Tibial artery (tissue), 4 donors: Measurements from ENCODE around the gene DMWD.
A peak's percentile ranks its signal among the peaks of the same experiment; 100 is the strongest.

Experiments used
- DNase-seq, 2 donors: peaks; one replicate each; pipeline ENCODE4 v3.0.0-alpha.2; 2019
- H3K27ac ChIP-seq, 2 donors: fragments of 200-600 bp; sonication (generic) in 1 of 2; 1 replicate in 1 of 2; 2 replicates in 1 of 2; pipeline ENCODE4 v1.5.1; 2018 to 2019; ENCODE audit warnings: mild to moderate bottlenecking in 1 of 2
- H3K27me3 ChIP-seq, 2 donors: fragments of 200-600 bp; sonication (generic) in 1 of 2; one replicate each; pipeline versions ENCODE4 v1.5.1 to v1.6.0; 2016 to 2019
- H3K36me3 ChIP-seq, 3 donors: fragments of 200-600 bp; sonication (generic) in 2 of 3; one replicate each; pipeline ENCODE4 v1.5.1; 2016 to 2019; ENCODE audit warnings: mild to moderate bottlenecking in 2 of 3
- H3K4me1 ChIP-seq, 4 donors: fragments of 200-600 bp; sonication (generic) in 2 of 4; 1 replicate in 3 of 4; 2 replicates in 1 of 4; pipeline ENCODE4 v1.5.1; 2016 to 2019
- H3K4me3 ChIP-seq, 2 donors: fragments of 200-600 bp; sonication (generic) in 1 of 2; 1 replicate in 1 of 2; 2 replicates in 1 of 2; pipeline ENCODE4 v1.5.1; 2018 to 2019; ENCODE audit warnings: mild to moderate bottlenecking in 2 of 2
- H3K9me3 ChIP-seq, 3 donors: fragments of 200-600 bp; sonication (generic) in 1 of 3; one replicate each; pipeline ENCODE4 v1.5.1; 2016 to 2019
- intact Hi-C: fragments of 100-400 bp; cut with DNase I; formaldehyde crosslinking; loops from one replicate; pipeline ENCODE4 v1.15.0; 2023; ENCODE audit warnings: low total_unique reads
- TF ChIP-seq, protein P1 (sequence below), 2 experiments: fragments of 200-600 bp in 1 of 2; fragments of 450-650 bp in 1 of 2; IDR thresholded peaks; one replicate each; pipeline ENCODE4 v1.5.1; 2017 to 2019; ENCODE audit warnings: antibody characterized with exemption in 2 of 2, mild to moderate bottlenecking in 1 of 2, moderate library complexity in 1 of 2

Gene DMWD

DNA sequence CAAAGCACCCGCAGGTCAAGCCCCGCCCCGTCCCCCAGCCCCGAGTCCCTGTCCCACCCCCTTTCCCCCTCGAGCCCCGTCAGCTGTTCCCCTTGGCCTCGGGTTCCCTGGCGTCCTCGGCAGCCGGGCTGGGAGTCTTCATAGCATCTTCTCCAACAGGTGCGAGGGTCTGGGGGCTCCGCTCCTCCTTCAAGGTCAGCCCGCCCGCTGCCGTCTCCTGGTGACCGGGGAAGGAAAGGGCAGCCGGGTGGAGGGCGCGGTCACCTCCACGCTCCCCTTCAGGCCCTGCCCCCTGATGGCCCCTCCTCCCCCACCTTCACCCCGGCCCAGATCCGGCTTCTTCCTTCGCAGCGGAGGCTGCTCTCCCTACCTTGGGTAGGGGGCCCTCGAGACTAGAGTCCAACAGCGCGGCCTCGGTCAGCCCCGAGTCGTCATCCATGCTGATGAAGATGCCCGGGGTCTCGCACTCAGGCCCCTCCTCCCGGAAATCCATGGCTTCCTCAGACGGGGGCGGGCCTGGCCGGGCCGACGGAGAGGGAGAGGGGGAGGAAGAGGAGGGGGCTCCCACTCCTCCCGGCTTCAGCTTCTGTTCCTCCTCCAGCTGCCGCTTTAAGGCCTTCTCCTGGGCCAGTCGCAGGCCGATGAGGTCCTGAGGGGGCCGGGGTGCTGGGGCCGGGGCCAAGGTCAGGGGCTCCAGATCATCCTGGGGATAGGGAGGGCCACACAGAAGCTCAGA lies 23.0 kb upstream of the DMWD start:
- no peak for DNase-seq
- no peak overlapping the region for H3K27ac ChIP-seq
- peaks cover 0 to 25% (median 7%) of the 10 kb centered on the region in 4 donors for H3K4me1 ChIP-seq
- TF ChIP-seq, protein P1, sequence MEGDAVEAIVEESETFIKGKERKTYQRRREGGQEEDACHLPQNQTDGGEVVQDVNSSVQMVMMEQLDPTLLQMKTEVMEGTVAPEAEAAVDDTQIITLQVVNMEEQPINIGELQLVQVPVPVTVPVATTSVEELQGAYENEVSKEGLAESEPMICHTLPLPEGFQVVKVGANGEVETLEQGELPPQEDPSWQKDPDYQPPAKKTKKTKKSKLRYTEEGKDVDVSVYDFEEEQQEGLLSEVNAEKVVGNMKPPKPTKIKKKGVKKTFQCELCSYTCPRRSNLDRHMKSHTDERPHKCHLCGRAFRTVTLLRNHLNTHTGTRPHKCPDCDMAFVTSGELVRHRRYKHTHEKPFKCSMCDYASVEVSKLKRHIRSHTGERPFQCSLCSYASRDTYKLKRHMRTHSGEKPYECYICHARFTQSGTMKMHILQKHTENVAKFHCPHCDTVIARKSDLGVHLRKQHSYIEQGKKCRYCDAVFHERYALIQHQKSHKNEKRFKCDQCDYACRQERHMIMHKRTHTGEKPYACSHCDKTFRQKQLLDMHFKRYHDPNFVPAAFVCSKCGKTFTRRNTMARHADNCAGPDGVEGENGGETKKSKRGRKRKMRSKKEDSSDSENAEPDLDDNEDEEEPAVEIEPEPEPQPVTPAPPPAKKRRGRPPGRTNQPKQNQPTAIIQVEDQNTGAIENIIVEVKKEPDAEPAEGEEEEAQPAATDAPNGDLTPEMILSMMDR (IDR thresholded peaks at IDR 0.05), result no peak
- no peaks in the 10 kb centered on the region for H3K9me3 ChIP-seq
- peak overlapping the region in 1 of 2 donors; percentile 24 for H3K4me3 ChIP-seq
- peaks cover 0 to 5% of the 10 kb centered on the region in 2 donors for H3K27me3 ChIP-seq
- H3K36me3 ChIP-seq, result peaks cover 10 to 34% (median 24%) of the 10 kb centered on the region in 3 donors
- intact Hi-C loops, result loop anchor here (5.0 kb wide), 1 partner anchor 67 kb away; no protein-coding TSS in a partner anchor

GRCh38 chr19:45814851-45815480 lies 22.3 kb upstream of the DMWD start, which contains the start of gene RSPH6A:
Gene RSPH6A, minus strand, starts transcription at chr19:45815308. Its CDS starts 132 bp downstream, at chr19:45815176.
- Histone ChIP-seq H3K27ac (no peak within 1 kb of the TSS), H3K4me3 (peak within 1 kb of the TSS in 1 of 2 donors; percentile 24), H3K9me3 (no peaks in the 10 kb centered on the region), H3K27me3 (peaks cover 0 to 5% of the 10 kb centered on the region in 2 donors), H3K36me3 (peaks cover 4 to 27% (median 17%) of the 10 kb centered on the region in 3 donors), H3K4me1 (peaks cover 0 to 25% (median 7%) of the 10 kb centered on the region in 4 donors)
- DNase-seq, result no peak
- intact Hi-C loops, result loop anchor here (5.0 kb wide), 1 partner anchor 67 kb away; no protein-coding TSS in a partner anchor
- TF ChIP-seq, protein P1 (IDR thresholded peaks at IDR 0.05), result no peak

DNA sequence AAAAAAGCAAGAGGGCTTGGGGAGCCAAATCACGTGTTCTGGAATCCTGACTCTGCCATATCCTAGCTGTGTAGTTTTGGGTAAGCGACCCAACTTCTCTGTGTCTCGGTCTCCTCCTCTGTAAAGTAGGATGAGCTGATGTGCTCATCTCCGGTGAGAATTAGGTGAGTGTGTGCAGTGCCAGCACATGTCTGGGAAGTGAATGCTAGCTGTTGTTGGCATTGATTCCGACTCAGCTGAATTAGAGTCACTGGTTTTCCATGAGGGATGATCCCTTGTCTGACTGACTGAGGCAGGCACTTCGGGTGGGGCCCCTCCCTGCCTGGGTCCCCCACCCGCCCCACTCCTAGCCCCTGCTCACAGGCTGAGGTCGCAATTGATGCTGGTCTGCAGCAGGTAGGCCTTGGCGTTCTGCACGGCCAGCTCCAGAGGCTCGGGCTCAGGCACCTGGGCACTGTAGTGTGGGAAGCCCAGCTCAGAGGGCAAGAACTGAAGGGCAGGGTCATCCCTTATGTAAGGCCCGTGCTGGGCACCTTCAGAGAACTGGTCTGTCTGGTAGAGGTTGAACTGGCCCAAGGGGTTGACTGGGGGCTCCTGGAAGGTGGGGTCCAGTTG lies 21.6 kb upstream of the DMWD start:
- TF ChIP-seq, protein P1 (IDR thresholded peaks at IDR 0.05), result no peak
- Histone ChIP-seq H3K4me3 (no peak overlapping the region), H3K36me3 (peaks cover 0 to 20% (median 10%) of the 10 kb centered on the region in 3 donors), H3K9me3 (no peaks in the 10 kb centered on the region), H3K27me3 (peaks cover 0 to 5% of the 10 kb centered on the region in 2 donors), H3K4me1 (peaks cover 0 to 25% (median 10%) of the 10 kb centered on the region in 4 donors), H3K27ac (no peak overlapping the region)
- no peak for DNase-seq
- intact Hi-C loops, result no loop called here

DNA sequence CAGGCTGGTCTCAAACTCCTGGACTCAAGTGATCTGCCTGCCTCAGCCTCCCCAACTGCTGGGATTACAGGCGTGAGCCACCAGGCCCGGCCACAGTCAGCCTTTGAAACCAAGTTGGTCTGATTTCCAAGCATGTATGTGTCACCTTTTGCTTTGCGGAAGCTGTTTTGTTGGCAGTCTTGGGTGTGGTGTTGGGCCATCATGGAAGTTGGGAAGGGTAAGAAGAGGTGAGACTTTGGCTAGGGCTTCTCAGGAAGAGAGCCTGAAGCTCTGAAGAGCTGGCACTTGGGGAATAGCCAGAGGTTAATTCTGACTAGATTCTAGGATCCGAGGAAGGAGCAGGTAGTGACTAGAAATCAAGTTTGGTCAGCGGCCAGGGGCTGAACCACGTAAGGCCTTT lies 19.7 kb upstream of the DMWD start:
- TF ChIP-seq, protein P1 (IDR thresholded peaks at IDR 0.05), result no peak
- Histone ChIP-seq H3K4me1 (peaks cover 0 to 23% (median 10%) of the 10 kb centered on the region in 4 donors), H3K36me3 (peaks cover 0 to 11% (median 0%) of the 10 kb centered on the region in 3 donors), H3K4me3 (no peak overlapping the region), H3K27ac (no peak overlapping the region), H3K27me3 (peaks cover 0 to 5% of the 10 kb centered on the region in 2 donors), H3K9me3 (no peaks in the 10 kb centered on the region)
- no peak for DNase-seq
- intact Hi-C loops, result no loop called here

- no peak overlapping the region for H3K27ac ChIP-seq
- H3K4me3 ChIP-seq, result no peak overlapping the region
- H3K4me1 ChIP-seq, result peaks cover 0 to 5% (median 2%) of the 10 kb centered on the region in 4 donors
- H3K27me3 ChIP-seq, result no peaks in the 10 kb centered on the region
- intact Hi-C loops, result no loop called here
- no peak for DNase-seq
- H3K36me3 ChIP-seq, result peaks cover 0 to 5% (median 0%) of the 10 kb centered on the region in 3 donors
- no peaks in the 10 kb centered on the region for H3K9me3 ChIP-seq
- TF ChIP-seq, protein P1 (IDR thresholded peaks at IDR 0.05), result no peak
These were observed 17.1 kb upstream of the DMWD start for GRCh38 chr19:45809643-45810159.
